ENCODE results near the gene IMMP2L. TPM values are rescaled to one million over a fixed set of nuclear protein-coding genes. Genes with fewer than 3 reads are reported as not detected.

IMMP2L gene
- total RNA-seq, 4 donors from 2014 or later, result 12.0 to 22.2 (median 17.5) TPM

GRCh38 chr7:111265394-111265793, 296.9 kb downstream of the IMMP2L start:
- no peak overlapping the region for H3K27ac ChIP-seq (replicated peaks in 1 of 4)
- peaks cover 8 to 30% (median 12%) of the 10 kb centered on the region in 4 donors for H3K4me1 ChIP-seq
- H3K4me3 ChIP-seq, result no peak overlapping the region
- no peaks in the 10 kb centered on the region for H3K27me3 ChIP-seq
- intact Hi-C loops (cut with DNase I), result no loop called here
- TF ChIP-seq EP300 (IDR thresholded peaks at IDR 0.05) (no peak), POLR2AphosphoS5 (IDR thresholded peaks at IDR 0.05) (no peak), CTCF (IDR thresholded peaks at IDR 0.05) (no peak), POLR2A (IDR thresholded peaks at IDR 0.05; ENCODE audit: low read depth) (no peak)
- no peaks in the 10 kb centered on the region for H3K36me3 ChIP-seq
- DNase-seq (ENCODE audit: extremely low spot score), result no peak
- H3K9me3 ChIP-seq, result no peaks in the 10 kb centered on the region

- Histone ChIP-seq H3K4me3 (no peak overlapping the region), H3K27me3 (no peaks in the 10 kb centered on the region), H3K9me3 (no peaks in the 10 kb centered on the region), H3K4me1 (peaks cover 8 to 30% (median 12%) of the 10 kb centered on the region in 4 donors), H3K36me3 (no peaks in the 10 kb centered on the region), H3K27ac (replicated peaks in 1 of 4) (no peak overlapping the region)
- WGBS, result 86% methylated on average over 1 of the region's 1 CpG
- no peak for TF ChIP-seq POLR2A (IDR thresholded peaks at IDR 0.05; ENCODE audit: low read depth)
- no peak for TF ChIP-seq EP300 (IDR thresholded peaks at IDR 0.05)
- TF ChIP-seq CTCF (IDR thresholded peaks at IDR 0.05), result no peak
- no peak for TF ChIP-seq POLR2AphosphoS5 (IDR thresholded peaks at IDR 0.05)
- intact Hi-C loops (cut with DNase I), result no loop called here
- no peak for DNase-seq (ENCODE audit: extremely low spot score)
These were observed 297.3 kb downstream of the IMMP2L start for GRCh38 chr7:111264981-111265380.

- H3K4me3 ChIP-seq, result no peak overlapping the region
- H3K27ac ChIP-seq (replicated peaks in 1 of 4), result no peak overlapping the region
- TF ChIP-seq CTCF (IDR thresholded peaks at IDR 0.05) (no peak), POLR2AphosphoS5 (IDR thresholded peaks at IDR 0.05) (no peak)
- no peak for DNase-seq (ENCODE audit: extremely low spot score)
- no peaks in the 10 kb centered on the region for H3K9me3 ChIP-seq
- H3K27me3 ChIP-seq, result no peaks in the 10 kb centered on the region
- no peaks in the 10 kb centered on the region for H3K36me3 ChIP-seq
- WGBS, result 69% methylated on average over 4 of the region's 4 CpGs
- intact Hi-C loops (cut with DNase I), result no loop called here
- peaks cover 8 to 30% (median 12%) of the 10 kb centered on the region in 4 donors for H3K4me1 ChIP-seq
These were observed 298.0 kb downstream of the IMMP2L start for GRCh38 chr7:111264111-111264868.

- no peak for TF ChIP-seq CTCF (IDR thresholded peaks at IDR 0.05)
- no peak for TF ChIP-seq POLR2AphosphoS5 (IDR thresholded peaks at IDR 0.05)
- no peak for TF ChIP-seq EP300 (IDR thresholded peaks at IDR 0.05)
- no peak for TF ChIP-seq POLR2A (IDR thresholded peaks at IDR 0.05; ENCODE audit: low read depth)
- 93% methylated on average over 4 of the region's 4 CpGs for WGBS
- no peak overlapping the region for H3K4me3 ChIP-seq
- no peaks in the 10 kb centered on the region for H3K9me3 ChIP-seq
- no peaks in the 10 kb centered on the region for H3K27me3 ChIP-seq
- DNase-seq (ENCODE audit: extremely low spot score), result no peak
- no peaks in the 10 kb centered on the region for H3K36me3 ChIP-seq
- no peak overlapping the region for H3K27ac ChIP-seq (replicated peaks in 1 of 4)
- intact Hi-C loops (cut with DNase I), result no loop called here
- H3K4me1 ChIP-seq, result peaks cover 8 to 30% (median 12%) of the 10 kb centered on the region in 4 donors
These were observed 299.8 kb downstream of the IMMP2L start for GRCh38 chr7:111262293-111263116.

Data from esophagus muscularis mucosa (tissue), 4 donors.